HG03354 (cell line): ENCODE data around the gene RANBP17.
A peak's percentile ranks its signal among the peaks of the same experiment; 100 is the strongest.
"Not testable (repeated sequence)": the region's sequence is repeated elsewhere in the genome, so short reads cannot be mapped to it uniquely, and the experiment has no call there.

ENCODE experiments used
- ATAC-seq: cut with Tn5 transposase; IDR thresholded peaks from one replicate; pipeline ENCODE4 v1.9.1; 2021; ENCODE audit warnings: mild to moderate bottlenecking; ENCODE audit not compliant: unreplicated experiment, poor library complexity, severe bottlenecking

RANBP17 gene

DNA sequence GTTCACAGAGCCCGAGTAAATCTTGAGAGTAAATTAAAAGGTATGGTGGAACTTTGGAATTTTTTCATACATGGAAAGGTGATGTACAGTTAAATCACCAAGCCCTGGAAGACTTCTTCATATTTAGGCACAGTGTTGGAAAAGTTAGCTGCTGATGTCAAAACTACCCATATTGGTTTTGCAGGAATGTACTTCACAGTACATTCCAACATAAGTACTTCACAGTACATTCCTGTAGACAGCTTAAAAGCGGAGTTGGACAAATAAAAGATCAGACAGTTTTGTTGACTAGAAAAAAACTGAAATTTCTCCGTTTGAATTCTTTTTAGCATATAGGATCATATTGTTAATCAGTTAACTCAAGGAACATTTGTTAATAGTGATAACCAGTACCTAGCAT is 1.8 kb downstream of the RANBP17 start:
- ATAC-seq, result no peak

DNA sequence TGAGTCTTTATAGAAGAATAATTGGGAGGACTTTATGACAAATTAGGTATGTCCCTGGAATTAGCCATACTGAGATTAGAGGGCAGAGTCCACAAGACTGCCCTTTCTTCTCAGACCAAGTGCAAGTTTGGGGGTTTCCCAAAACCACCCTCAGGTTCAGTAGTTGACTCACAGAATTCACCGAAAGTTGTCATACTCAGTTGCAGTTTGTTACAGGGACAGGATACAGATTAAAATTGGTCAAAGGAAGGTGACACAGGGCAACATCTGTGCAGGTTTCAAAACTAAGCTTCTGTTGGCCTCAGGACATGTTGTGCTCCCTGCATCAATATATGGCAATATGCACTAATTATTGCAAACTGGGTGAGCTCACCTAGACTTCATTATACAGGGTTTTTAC is 3.8 kb downstream of the RANBP17 start:
- ATAC-seq, result peak; percentile 73

GRCh38 chr5:170867825-170868224 is 6.0 kb downstream of the RANBP17 start:
- ATAC-seq, result no peak

- not testable (repeated sequence) for ATAC-seq
Observed at GRCh38 chr5:170870390-170870789, 8.6 kb downstream of the RANBP17 start.

- no peak for ATAC-seq
Observed at GRCh38 chr5:170874017-170874416, 12.2 kb downstream of the RANBP17 start.

- ATAC-seq, result no peak
Observed at GRCh38 chr5:170875811-170876210, 14.0 kb downstream of the RANBP17 start.

- no peak for ATAC-seq
Observed at GRCh38 chr5:170880084-170880483, 18.3 kb downstream of the RANBP17 start.

GRCh38 chr5:170882345-170882744 is 20.5 kb downstream of the RANBP17 start:
- no peak for ATAC-seq

- no peak for ATAC-seq
Observed at GRCh38 chr5:170885256-170885655, 23.4 kb downstream of the RANBP17 start.

GRCh38 chr5:170885809-170886208 is 24.0 kb downstream of the RANBP17 start:
- ATAC-seq, result no peak

GRCh38 chr5:170886210-170886894 is 24.5 kb downstream of the RANBP17 start:
- ATAC-seq, result no peak

DNA sequence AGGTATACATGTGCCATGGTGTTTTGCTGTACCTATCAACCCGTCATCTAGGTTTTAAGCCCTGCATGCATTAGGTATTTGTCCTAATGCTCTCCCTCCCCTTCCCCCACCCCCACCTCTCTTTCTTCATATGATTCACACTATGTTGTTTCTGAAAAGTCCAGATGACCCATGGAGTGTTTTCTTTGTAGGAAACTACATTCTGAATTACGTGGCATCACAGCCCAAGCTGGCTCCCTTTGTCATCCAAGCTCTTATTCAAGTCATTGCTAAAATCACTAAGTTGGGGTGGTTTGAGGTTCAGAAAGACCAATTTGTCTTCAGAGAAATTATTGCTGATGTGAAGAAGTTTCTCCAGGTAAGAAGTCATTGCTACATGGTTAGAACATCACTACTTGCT is 30.4 kb downstream of the RANBP17 start:
- no peak for ATAC-seq

DNA sequence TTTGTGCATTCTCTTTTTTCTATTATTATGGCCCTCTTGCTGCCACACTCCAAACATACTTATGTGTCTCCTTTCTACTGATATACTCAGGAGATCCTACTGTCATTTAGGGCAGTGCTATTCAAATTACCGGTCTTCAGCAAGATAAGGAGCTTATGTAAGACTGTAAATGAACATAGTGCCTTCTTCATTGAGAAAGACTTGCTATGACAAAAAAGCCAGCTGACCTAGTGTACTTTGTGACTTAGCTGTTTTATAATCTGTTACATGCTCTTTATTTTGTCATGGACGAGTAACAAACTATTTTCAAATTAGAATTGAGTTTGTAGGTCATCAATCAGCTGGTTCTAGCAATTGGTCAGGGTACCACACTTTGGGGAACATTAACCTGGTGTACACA is 32.8 kb downstream of the RANBP17 start:
- no peak for ATAC-seq

DNA sequence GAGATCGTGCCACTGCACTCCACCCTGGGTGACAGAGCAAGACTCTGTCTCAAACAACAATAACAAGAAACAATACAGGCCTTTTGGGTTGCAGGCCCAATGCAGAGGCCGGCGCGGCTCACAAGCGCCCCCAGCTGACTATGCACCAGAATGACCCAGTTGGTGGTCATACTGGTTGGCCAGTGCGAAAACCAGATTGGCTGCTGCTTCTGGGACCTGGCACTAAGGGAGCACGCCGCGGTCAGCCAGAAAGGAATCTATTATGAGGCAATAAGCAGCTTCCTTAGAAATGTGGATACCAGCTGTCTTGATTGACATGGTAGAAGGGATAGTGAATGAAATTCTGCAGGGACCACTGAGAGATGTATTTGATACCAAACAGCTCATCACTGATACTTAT is 35.0 kb downstream of the RANBP17 start:
- no peak for ATAC-seq

GRCh38 chr5:170903075-170903474 is 41.3 kb downstream of the RANBP17 start:
- ATAC-seq, result no peak

- no peak for ATAC-seq
Observed at GRCh38 chr5:170907758-170908157, 45.9 kb downstream of the RANBP17 start.

- no peak for ATAC-seq
Observed at GRCh38 chr5:170913573-170913972, 51.8 kb downstream of the RANBP17 start.

- no peak for ATAC-seq
Observed at GRCh38 chr5:170917113-170917512, 55.3 kb downstream of the RANBP17 start.

- ATAC-seq, result no peak
Observed at GRCh38 chr5:170920196-170920595, 58.4 kb downstream of the RANBP17 start.

GRCh38 chr5:170922331-170922730 is 60.5 kb downstream of the RANBP17 start:
- ATAC-seq, result not testable (repeated sequence)

DNA sequence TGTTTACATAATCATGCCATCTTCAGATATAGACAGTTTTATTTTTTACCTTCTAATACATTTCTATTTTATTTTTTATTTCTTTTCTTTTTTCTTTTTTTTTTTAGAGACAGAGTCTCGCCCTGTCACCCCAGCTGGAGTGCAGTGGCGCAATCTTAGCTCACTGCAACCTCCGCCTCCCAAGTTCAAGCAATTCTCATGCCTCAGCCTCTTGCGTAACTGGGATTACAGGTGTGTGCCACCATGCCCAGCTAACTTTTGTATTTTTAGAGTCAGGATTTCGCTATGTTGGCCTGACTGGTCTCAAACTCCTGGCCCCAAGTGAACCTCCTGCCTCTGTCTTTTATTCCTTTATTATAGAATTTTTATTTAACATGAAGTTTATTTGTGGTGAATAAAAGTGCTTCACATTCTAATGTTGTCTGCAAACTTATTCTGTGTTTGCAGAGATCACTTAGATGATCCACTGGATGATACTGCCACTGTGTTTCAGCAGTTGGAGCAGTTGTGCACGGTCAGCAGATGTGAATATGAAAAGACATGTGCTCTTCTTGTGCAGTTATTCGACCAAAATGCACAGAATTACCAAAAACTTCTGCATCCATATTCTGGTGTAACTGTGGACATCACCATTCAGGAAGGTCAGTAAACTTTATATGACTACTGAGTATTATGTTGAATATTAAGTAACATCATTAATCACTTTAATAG is 62.2 kb downstream of the RANBP17 start:
- no peak for ATAC-seq
